ENCODE results near the gene SLC7A6. TPM values are rescaled to one million over a fixed set of nuclear protein-coding genes. Genes with fewer than 3 reads are reported as not detected.

Gene SLC7A6
- polyA plus RNA-seq, 3 donors, result 4.3 to 47.7 (median 5.5) TPM

- Histone ChIP-seq H3K4me1 (ENCODE audit: control insufficient read depth in 1 of 2, insufficient read depth in 2 of 2, low read length in 2 of 2) (peaks cover 25 to 49% of the 10 kb centered on the region in 2 donors), H3K4me3 (replicated peaks in 1 of 3; ENCODE audit: low read depth in 2 of 3, low read length in 3 of 3) (peak within 1 kb of the TSS; percentile 46 to 85 (median 70)), H3K9ac (ENCODE audit: insufficient read depth, low read length, poor library complexity, severe bottlenecking) (no peak within 1 kb of the TSS), H3K4me2 (replicated peaks; ENCODE audit: extremely low read depth, low read length, poor library complexity, severe bottlenecking) (peak within 1 kb of the TSS; percentile 84), H3K27ac (ENCODE audit: low read depth in 1 of 2, low read length in 2 of 2) (no peak within 1 kb of the TSS), H3K9me3 (replicated peaks in 1 of 2; ENCODE audit: control insufficient read depth in 1 of 2, insufficient read depth in 1 of 2, low read length in 2 of 2) (no peaks in the 10 kb centered on the region), H3K36me3 (replicated peaks in 1 of 2; ENCODE audit: control insufficient read depth in 1 of 2, insufficient read depth in 2 of 2, low read length in 2 of 2) (peaks cover 8 to 12% of the 10 kb centered on the region in 2 donors), H3K27me3 (ENCODE audit: control insufficient read depth in 2 of 2, insufficient read depth in 2 of 2, low read length in 2 of 2) (peaks cover 9 to 33% of the 10 kb centered on the region in 2 donors), H3K79me2 (ENCODE audit: insufficient read depth, low read length) (no peaks in the 10 kb centered on the region), H2AFZ (ENCODE audit: insufficient read depth, low read depth, low read length, poor library complexity, severe bottlenecking) (peak within 1 kb of the TSS; percentile 99), H4K20me1 (ENCODE audit: insufficient read depth, low read length) (peaks cover 6% of the 10 kb centered on the region)
- Mint-ChIP-seq H3K4me3 (peak within 1 kb of the TSS; percentile 97 to 99), H3K9me3 (peaks cover 0 to 19% (median 4%) of the 10 kb centered on the region in 7 donors), H3K27me3 (ENCODE audit: low read depth in 3 of 3) (peaks cover 28 to 42% (median 31%) of the 10 kb centered on the region in 3 donors), H3K4me1 (peaks cover 28% of the 10 kb centered on the region), H3K27ac (peak within 1 kb of the TSS in 2 of 7 donors; percentile 14 to 90), H3K36me3 (peaks cover 6 to 13% of the 10 kb centered on the region in 2 donors)
- TF ChIP-seq, protein P1, sequence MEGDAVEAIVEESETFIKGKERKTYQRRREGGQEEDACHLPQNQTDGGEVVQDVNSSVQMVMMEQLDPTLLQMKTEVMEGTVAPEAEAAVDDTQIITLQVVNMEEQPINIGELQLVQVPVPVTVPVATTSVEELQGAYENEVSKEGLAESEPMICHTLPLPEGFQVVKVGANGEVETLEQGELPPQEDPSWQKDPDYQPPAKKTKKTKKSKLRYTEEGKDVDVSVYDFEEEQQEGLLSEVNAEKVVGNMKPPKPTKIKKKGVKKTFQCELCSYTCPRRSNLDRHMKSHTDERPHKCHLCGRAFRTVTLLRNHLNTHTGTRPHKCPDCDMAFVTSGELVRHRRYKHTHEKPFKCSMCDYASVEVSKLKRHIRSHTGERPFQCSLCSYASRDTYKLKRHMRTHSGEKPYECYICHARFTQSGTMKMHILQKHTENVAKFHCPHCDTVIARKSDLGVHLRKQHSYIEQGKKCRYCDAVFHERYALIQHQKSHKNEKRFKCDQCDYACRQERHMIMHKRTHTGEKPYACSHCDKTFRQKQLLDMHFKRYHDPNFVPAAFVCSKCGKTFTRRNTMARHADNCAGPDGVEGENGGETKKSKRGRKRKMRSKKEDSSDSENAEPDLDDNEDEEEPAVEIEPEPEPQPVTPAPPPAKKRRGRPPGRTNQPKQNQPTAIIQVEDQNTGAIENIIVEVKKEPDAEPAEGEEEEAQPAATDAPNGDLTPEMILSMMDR (IDR thresholded peaks at IDR 0.05), result no peak
- 4% methylated on average over 36 of the region's 36 CpGs for WGBS (ENCODE audit: insufficient coverage)
- intact Hi-C loops (cut with micrococcal nuclease), result loop anchor here in 1 of 2 donors (5.0 to 10.0 kb wide), 2 partner anchors 149 to 351 kb away; partner anchors contain the start of genes NFATC3 and NRN1L
- DNase-seq, result no peak
Observed at GRCh38 chr16:68235887-68236136, 28.5 kb upstream of the SLC7A6 start, which contains the start of gene ESRP2. TSS of gene ESRP2 (minus strand) at chr16:68236127. CDS start at chr16:68236045, 82 bp downstream.

DNA sequence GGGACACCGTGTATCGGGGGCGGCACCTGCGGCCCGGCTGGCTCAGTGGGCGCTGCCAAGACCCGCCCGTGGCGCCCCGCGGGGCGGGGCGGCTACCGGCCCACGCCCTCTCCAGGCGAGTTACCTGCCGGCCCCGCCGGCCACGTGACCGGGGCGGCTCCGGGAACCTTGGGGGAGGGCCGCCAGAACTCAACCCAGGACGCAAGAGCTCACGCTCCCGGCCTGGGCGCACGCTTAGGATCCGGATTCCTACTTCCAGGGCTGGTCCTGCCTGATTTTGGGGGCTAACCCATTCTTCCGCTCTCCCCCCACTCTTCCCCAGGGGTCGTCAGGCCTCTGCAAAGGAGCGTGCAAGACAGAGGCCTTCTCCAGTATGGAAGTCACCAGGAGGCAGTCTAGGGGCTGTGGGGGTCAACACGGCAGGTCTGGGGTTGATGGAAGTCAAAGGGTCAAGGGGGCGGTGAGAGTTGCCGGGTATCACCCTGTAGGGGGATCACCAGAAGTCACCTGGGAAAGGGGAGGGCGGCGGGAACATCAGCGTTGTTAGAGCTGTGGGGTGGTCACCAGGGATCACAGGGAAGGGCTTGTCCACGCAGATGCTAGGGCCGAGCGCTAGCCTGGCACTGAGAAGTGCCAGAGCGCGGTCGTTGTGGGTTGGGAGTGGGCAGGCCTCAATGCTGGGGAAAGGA lies 28.0 kb upstream of the SLC7A6 start:
- Histone ChIP-seq H4K20me1 (ENCODE audit: insufficient read depth, low read length) (peaks cover 6% of the 10 kb centered on the region), H3K4me2 (replicated peaks; ENCODE audit: extremely low read depth, low read length, poor library complexity, severe bottlenecking) (peak overlapping the region; percentile 84), H3K79me2 (ENCODE audit: insufficient read depth, low read length) (no peaks in the 10 kb centered on the region), H3K4me3 (replicated peaks in 1 of 3; ENCODE audit: low read depth in 2 of 3, low read length in 3 of 3) (peak overlapping the region in 1 of 3 experiments; percentile 85), H2AFZ (ENCODE audit: insufficient read depth, low read depth, low read length, poor library complexity, severe bottlenecking) (peak overlapping the region; percentile 99), H3K9me3 (replicated peaks in 1 of 2; ENCODE audit: control insufficient read depth in 1 of 2, insufficient read depth in 1 of 2, low read length in 2 of 2) (no peaks in the 10 kb centered on the region), H3K4me1 (ENCODE audit: control insufficient read depth in 1 of 2, insufficient read depth in 2 of 2, low read length in 2 of 2) (peaks cover 25 to 49% of the 10 kb centered on the region in 2 donors), H3K36me3 (replicated peaks in 1 of 2; ENCODE audit: control insufficient read depth in 1 of 2, insufficient read depth in 2 of 2, low read length in 2 of 2) (peaks cover 5 to 8% of the 10 kb centered on the region in 2 donors), H3K9ac (ENCODE audit: insufficient read depth, low read length, poor library complexity, severe bottlenecking) (no peak overlapping the region), H3K27ac (ENCODE audit: low read depth in 1 of 2, low read length in 2 of 2) (no peak overlapping the region), H3K27me3 (ENCODE audit: control insufficient read depth in 2 of 2, insufficient read depth in 2 of 2, low read length in 2 of 2) (peaks cover 9 to 33% of the 10 kb centered on the region in 2 donors)
- Mint-ChIP-seq H3K4me1 (peaks cover 28% of the 10 kb centered on the region), H3K27ac (peak overlapping the region in 1 of 7 donors; percentile 68), H3K36me3 (peaks cover 5 to 10% of the 10 kb centered on the region in 2 donors), H3K4me3 (peak overlapping the region; percentile 97 to 99), H3K9me3 (peaks cover 0 to 19% (median 4%) of the 10 kb centered on the region in 7 donors), H3K27me3 (ENCODE audit: low read depth in 3 of 3) (peaks cover 28 to 42% (median 31%) of the 10 kb centered on the region in 3 donors)
- DNase-seq, result no peak
- intact Hi-C loops (cut with micrococcal nuclease), result loop anchor here in 1 of 2 donors (5.0 to 10.0 kb wide), 2 partner anchors 149 to 351 kb away; partner anchors contain the start of genes NFATC3 and NRN1L
- WGBS (ENCODE audit: insufficient coverage), result 3% methylated on average over 42 of the region's 45 CpGs
- TF ChIP-seq, protein P1 (IDR thresholded peaks at IDR 0.05), result no peak
